A673 (cell line): Measurements from ENCODE around the gene PHLPP2. TPM values are rescaled to one million over a fixed set of nuclear protein-coding genes. Genes with fewer than 3 reads are reported as not detected.
A peak's percentile ranks its signal among the peaks of the same experiment; 100 is the strongest.

Experiments used
- BruUV-seq: library from RNA; stranded (reverse); fragments of 400-500 nt; replicated peaks from 2 replicates; lab custom pipeline; 2021; lab: Mats Ljungman, UMichigan
- CTCF ChIA-PET: fragments of 300-600 bp; sonication (Branson Sonifier 250); formaldehyde crosslinking; loops from one replicate; lab custom pipeline; 2022; ENCODE audit warnings: antibody characterized with exemption; lab: Charles Lee
- POLR2A ChIA-PET: fragments of 300-600 bp; sonication (Branson Sonifier 250); formaldehyde crosslinking; loops from one replicate; lab custom pipeline; 2022; ENCODE audit warnings: antibody characterized with exemption; ENCODE audit not compliant: low non-redundant PET; lab: Charles Lee
- DNase-seq: peaks from one replicate; pipeline ENCODE4 v3.0.0-alpha.2; 2015; ENCODE audit warnings: low spot score
- H3K27ac ChIP-seq: fragments of 200-600 bp; sonication (generic); 2 replicates; pipeline ENCODE4 v1.5.1; 2016; ENCODE audit warnings: mixed run types, low read depth, mild to moderate bottlenecking, mixed read lengths, antibody characterized with exemption, low read length; ENCODE audit not compliant: poor library complexity, severe bottlenecking
- H3K27me3 ChIP-seq: fragments of 200-600 bp; sonication (generic); replicated peaks from 2 replicates; pipeline ENCODE4 v1.6.1; 2017; ENCODE audit warnings: mixed run types, low read depth, mild to moderate bottlenecking, mixed read lengths, antibody characterized with exemption, low read length; ENCODE audit not compliant: insufficient read depth, poor library complexity
- H3K36me3 ChIP-seq: fragments of 200-600 bp; sonication (generic); 2 replicates; pipeline ENCODE4 v1.6.1; 2016; ENCODE audit warnings: mixed run types, mild to moderate bottlenecking, mixed read lengths, antibody characterized with exemption, low read length; ENCODE audit not compliant: insufficient read depth, poor library complexity, severe bottlenecking
- H3K4me1 ChIP-seq: fragments of 200-600 bp; sonication (generic); 2 replicates; pipeline ENCODE4 v1.6.1; 2017; ENCODE audit warnings: mixed run types, mild to moderate bottlenecking, mixed read lengths, antibody characterized with exemption, low read length; ENCODE audit not compliant: insufficient read depth, poor library complexity, severe bottlenecking
- H3K4me3 ChIP-seq: fragments of 200-600 bp; sonication (generic); 2 replicates; pipeline ENCODE4 v1.5.1; 2016; ENCODE audit warnings: low read depth, mixed run types, mild to moderate bottlenecking, mixed read lengths, low read length; ENCODE audit not compliant: poor library complexity, severe bottlenecking
- H3K9me3 ChIP-seq: fragments of 200-600 bp; sonication (generic); 2 replicates; pipeline ENCODE4 v1.6.1; 2016; ENCODE audit warnings: mixed run types, low read depth, mild to moderate bottlenecking, mixed read lengths, antibody characterized with exemption, low read length; ENCODE audit not compliant: poor library complexity, severe bottlenecking
- EZH2 ChIP-seq: fragments of 200-600 bp; sonication (generic); IDR thresholded peaks from 2 replicates; pipeline ENCODE4 v1.6.1; 2017; ENCODE audit warnings: borderline replicate concordance, low read depth, mild to moderate bottlenecking, mixed read lengths, antibody characterized with exemption, low read length; ENCODE audit not compliant: poor library complexity, severe bottlenecking
- intact Hi-C: fragments of 100-400 bp; cut with micrococcal nuclease; formaldehyde crosslinking; loops from one replicate; pipeline ENCODE4 v1.10.0; 2022; ENCODE audit not compliant: unreplicated experiment
- total RNA-seq: library from RNA; stranded (reverse); gene quantifications from 2 replicates; pipeline ENCODE4 v1.2.3, GENCODE V29; 2021
- TF ChIP-seq, protein P1 (sequence below): fragments of 300-800, 200-600 bp; sonication (generic); conservative IDR thresholded peaks from 2 replicates; pipeline ENCODE4 v1.5.1; 2017; ENCODE audit warnings: low read depth, mild to moderate bottlenecking, antibody characterized with exemption, low read length, moderate library complexity, mixed read lengths

PHLPP2 gene
- total RNA-seq, 1 experiment from 2014 or later = 18.3 TPM

DNA sequence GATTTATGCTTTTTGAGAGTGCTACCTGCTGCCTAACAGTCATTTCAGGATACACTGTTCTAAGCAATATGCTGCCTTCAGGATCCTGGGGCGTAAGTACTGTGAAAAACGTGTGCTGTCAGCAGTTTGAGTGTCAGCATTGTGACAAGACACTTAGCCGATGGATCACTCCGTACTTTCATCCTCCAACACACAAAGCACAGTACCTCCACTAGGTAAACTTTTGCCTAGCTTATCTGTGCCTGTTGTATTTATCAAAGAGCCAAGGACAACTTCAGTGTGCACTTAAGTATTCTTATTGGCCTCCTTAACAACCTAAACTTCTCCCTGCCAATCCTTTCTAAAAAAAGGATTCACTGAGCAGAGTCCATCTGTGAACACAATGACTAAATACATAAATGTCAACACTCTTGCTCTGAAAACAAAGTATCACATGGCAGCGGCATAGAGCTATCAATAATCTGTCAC, 33.8 kb upstream of the PHLPP2 start:
- DNase-seq = no peak
- TF ChIP-seq, protein P1, sequence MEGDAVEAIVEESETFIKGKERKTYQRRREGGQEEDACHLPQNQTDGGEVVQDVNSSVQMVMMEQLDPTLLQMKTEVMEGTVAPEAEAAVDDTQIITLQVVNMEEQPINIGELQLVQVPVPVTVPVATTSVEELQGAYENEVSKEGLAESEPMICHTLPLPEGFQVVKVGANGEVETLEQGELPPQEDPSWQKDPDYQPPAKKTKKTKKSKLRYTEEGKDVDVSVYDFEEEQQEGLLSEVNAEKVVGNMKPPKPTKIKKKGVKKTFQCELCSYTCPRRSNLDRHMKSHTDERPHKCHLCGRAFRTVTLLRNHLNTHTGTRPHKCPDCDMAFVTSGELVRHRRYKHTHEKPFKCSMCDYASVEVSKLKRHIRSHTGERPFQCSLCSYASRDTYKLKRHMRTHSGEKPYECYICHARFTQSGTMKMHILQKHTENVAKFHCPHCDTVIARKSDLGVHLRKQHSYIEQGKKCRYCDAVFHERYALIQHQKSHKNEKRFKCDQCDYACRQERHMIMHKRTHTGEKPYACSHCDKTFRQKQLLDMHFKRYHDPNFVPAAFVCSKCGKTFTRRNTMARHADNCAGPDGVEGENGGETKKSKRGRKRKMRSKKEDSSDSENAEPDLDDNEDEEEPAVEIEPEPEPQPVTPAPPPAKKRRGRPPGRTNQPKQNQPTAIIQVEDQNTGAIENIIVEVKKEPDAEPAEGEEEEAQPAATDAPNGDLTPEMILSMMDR = no peak
- no peak for TF ChIP-seq EZH2
- POLR2A ChIA-PET = no interaction called here
- CTCF ChIA-PET = no interaction called here
- no peaks in the 10 kb centered on the region for H3K9me3 ChIP-seq
- peaks cover 35% of the 10 kb centered on the region for H3K4me1 ChIP-seq
- H3K36me3 ChIP-seq = peaks cover 50% of the 10 kb centered on the region
- H3K4me3 ChIP-seq = no peak overlapping the region
- intact Hi-C loops = no loop called here
- no peaks in the 10 kb centered on the region for H3K27me3 ChIP-seq
- no TSS peak for BruUV-seq
- peak overlapping the region; percentile 26 for H3K27ac ChIP-seq

DNA sequence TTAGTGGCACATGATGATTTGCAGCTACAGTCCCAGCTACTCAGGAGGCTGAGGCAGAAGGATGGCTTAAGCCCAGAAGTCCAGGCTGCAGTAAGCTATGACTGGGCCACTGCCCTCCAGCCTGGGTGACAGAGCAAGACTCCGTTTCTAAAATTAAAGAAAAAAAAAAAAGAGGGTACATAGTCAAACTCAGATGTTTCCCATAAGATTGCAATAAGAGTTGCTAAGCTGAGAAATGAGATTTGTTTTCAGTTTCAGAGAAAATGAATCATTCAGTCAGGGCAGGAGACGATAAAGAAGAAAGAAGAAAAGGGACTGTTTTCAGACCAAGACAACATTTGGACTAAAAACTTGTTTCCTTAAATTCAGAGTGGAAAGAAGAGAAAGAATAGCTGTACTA, 30.2 kb upstream of the PHLPP2 start:
- no peak overlapping the region for H3K4me3 ChIP-seq
- H3K27me3 ChIP-seq = no peaks in the 10 kb centered on the region
- CTCF ChIA-PET = no interaction called here
- no peaks in the 10 kb centered on the region for H3K9me3 ChIP-seq
- TF ChIP-seq EZH2 = no peak
- TF ChIP-seq, protein P1 = no peak
- intact Hi-C loops = no loop called here
- H3K4me1 ChIP-seq = peaks cover 22% of the 10 kb centered on the region
- no TSS peak for BruUV-seq
- POLR2A ChIA-PET = no interaction called here
- no peak overlapping the region for H3K27ac ChIP-seq
- peaks cover 49% of the 10 kb centered on the region for H3K36me3 ChIP-seq
- no peak for DNase-seq

DNA sequence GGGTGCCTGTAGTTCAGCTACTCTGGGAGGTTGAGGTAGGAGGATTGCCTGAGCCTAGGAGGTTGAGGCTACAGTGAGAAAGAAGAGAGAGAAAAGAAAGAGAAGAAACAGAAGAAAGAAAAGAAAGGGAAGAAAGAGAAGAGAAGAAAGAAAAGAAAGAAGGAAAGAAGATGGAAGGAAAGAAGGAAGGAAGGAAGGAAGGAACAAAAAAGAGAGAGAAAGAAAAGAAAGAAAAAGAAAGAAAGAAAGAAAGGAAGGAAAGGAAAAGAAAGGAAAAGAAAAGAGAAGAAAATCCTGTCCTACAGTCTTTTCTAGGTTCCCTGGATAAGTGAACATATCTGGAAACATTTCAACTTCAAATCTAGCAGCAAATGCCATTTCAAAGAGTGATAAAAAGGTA, 29.6 kb upstream of the PHLPP2 start:
- BruUV-seq = no TSS peak
- H3K4me1 ChIP-seq = peaks cover 22% of the 10 kb centered on the region
- H3K27ac ChIP-seq = no peak overlapping the region
- ChIA-PET CTCF (no interaction called here), POLR2A (no interaction called here)
- intact Hi-C loops = no loop called here
- H3K9me3 ChIP-seq = no peaks in the 10 kb centered on the region
- TF ChIP-seq, protein P1 = no peak
- no peak for TF ChIP-seq EZH2
- DNase-seq = no peak
- peaks cover 49% of the 10 kb centered on the region for H3K36me3 ChIP-seq
- H3K27me3 ChIP-seq = no peaks in the 10 kb centered on the region
- no peak overlapping the region for H3K4me3 ChIP-seq
